Chondrocyte (in vitro differentiated cells): ENCODE results near the gene USP22. TPM values are rescaled to one million over a fixed set of nuclear protein-coding genes. Genes with fewer than 3 reads are reported as not detected.

Experiments
- DNase-seq: peaks from one replicate; pipeline ENCODE4 v3.0.0; 2021; ENCODE audit warnings: mixed read lengths, low spot score
- H3K27ac Mint-ChIP-seq: one replicate; pipeline ENCODE4 v1.8.0; 2021; ENCODE audit warnings: mild to moderate bottlenecking, moderate library complexity, mixed read lengths; ENCODE audit not compliant: unreplicated experiment
- H3K27me3 Mint-ChIP-seq: 2 replicates; pipeline ENCODE4 v1.8.0; 2021; ENCODE audit warnings: low read depth, mixed read lengths
- H3K36me3 Mint-ChIP-seq: 2 replicates; pipeline ENCODE4 v1.8.0; 2021; ENCODE audit warnings: low read depth, mixed read lengths
- H3K4me1 Mint-ChIP-seq: 2 replicates; pipeline ENCODE4 v1.8.0; 2021; ENCODE audit warnings: low read depth, mild to moderate bottlenecking, mixed read lengths
- H3K4me3 Mint-ChIP-seq: one replicate; pipeline ENCODE4 v1.8.0; 2021; ENCODE audit warnings: mild to moderate bottlenecking, moderate library complexity, mixed read lengths; ENCODE audit not compliant: unreplicated experiment
- H3K9me3 Mint-ChIP-seq: 2 replicates; pipeline ENCODE4 v1.8.0; 2021; ENCODE audit warnings: low read depth, mixed read lengths
- total RNA-seq: library from RNA; stranded (reverse); gene quantifications from 3 replicates; pipeline ENCODE4 v1.2.1, GENCODE V29; 2021
- TF ChIP-seq, protein P1 (sequence below): fragments of 200-600 bp; sonication (generic); IDR thresholded peaks from 2 replicates; pipeline ENCODE4 v1.5.0; 2021; ENCODE audit warnings: antibody characterized with exemption, mild to moderate bottlenecking, moderate library complexity

The USP22 gene
- total RNA-seq, 1 donor from 2014 or later = 248 TPM

DNA sequence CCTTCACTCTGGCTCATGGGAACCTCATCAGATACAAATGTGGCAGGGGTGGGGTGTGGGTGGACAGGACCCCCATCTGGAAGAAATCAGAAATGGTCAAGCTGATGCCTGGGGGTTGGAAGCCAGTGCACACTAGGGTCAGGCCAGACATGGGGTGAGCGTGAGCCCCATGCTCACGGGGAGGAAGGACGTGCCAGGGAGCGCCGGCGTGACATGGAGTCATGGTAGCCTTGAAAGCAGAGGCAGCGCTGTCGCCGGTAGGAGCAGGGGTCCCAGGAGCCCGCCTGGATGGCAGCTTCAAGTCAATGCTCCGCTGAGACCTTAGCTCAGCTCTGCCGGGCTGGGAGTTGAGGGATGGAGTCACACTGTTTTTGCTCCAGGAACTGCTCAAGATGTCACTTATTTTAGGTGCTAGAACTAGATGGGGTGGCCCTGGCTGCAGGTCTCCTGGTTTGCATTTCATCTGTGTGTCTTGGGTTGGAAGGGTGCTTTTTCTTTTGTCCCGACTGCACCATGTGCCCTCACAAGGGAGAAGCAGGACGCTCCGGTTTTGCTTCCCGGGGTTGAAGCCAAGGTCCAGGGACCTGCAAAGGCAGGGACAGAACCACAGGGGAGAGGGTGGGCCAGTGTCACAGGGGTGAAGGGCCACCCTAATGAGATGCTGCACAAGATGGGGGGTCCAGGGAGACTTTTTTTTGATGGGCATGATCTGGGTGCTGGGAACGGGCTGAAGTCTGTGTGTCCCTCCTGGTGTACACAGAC is 51.4 kb downstream of the USP22 start:
- Mint-ChIP-seq H3K27ac (no peak overlapping the region), H3K36me3 (peaks cover 8% of the 10 kb centered on the region), H3K9me3 (no peaks in the 10 kb centered on the region), H3K4me1 (peaks cover 35% of the 10 kb centered on the region), H3K4me3 (no peak overlapping the region), H3K27me3 (no peaks in the 10 kb centered on the region)
- no peak for DNase-seq
- TF ChIP-seq, protein P1, sequence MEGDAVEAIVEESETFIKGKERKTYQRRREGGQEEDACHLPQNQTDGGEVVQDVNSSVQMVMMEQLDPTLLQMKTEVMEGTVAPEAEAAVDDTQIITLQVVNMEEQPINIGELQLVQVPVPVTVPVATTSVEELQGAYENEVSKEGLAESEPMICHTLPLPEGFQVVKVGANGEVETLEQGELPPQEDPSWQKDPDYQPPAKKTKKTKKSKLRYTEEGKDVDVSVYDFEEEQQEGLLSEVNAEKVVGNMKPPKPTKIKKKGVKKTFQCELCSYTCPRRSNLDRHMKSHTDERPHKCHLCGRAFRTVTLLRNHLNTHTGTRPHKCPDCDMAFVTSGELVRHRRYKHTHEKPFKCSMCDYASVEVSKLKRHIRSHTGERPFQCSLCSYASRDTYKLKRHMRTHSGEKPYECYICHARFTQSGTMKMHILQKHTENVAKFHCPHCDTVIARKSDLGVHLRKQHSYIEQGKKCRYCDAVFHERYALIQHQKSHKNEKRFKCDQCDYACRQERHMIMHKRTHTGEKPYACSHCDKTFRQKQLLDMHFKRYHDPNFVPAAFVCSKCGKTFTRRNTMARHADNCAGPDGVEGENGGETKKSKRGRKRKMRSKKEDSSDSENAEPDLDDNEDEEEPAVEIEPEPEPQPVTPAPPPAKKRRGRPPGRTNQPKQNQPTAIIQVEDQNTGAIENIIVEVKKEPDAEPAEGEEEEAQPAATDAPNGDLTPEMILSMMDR = no peak

DNA sequence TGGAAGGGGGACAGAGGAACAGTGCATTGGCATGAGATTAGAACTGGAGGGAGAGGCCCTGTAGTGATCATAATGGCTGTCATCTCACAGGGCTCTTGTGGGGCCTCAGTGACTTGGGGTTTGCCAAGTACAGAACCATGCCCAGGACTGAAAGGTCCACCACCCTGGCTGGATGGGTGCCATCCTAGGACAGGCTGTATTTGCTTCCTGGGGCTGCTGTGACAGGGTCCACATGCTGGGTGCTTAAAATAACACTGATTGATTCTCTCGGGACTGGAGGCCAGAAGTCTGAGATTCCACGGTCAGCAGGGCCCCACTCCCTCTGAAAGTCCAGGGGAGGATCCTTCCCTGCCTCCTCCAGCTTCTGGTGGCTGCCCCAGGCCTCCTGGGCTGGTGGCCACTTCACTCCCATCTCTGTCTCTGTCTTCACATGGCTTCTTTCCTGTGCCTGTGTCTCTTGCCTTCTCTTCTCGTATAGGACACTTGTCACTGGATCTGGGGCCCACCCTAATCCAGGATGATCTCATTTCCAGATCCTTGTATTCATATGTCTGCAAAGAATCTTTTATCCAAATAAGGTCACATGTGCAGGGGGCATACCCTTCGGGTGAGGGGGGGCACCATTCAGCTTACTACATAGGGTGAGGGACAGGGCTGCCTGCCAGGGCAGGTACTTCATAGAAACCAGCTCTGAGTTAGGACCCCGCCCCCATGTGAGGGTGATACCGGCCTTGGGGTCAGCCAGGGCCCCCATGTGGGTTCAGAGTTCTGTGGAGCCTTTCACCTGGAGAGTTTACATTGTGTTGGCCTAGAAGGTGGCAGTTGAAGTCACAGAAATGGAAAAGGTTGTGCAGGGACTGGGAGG is 52.6 kb downstream of the USP22 start:
- H3K4me1 Mint-ChIP-seq = peaks cover 35% of the 10 kb centered on the region
- DNase-seq = no peak
- no peaks in the 10 kb centered on the region for H3K27me3 Mint-ChIP-seq
- H3K36me3 Mint-ChIP-seq = peaks cover 9% of the 10 kb centered on the region
- H3K9me3 Mint-ChIP-seq = no peaks in the 10 kb centered on the region
- no peak overlapping the region for H3K4me3 Mint-ChIP-seq
- H3K27ac Mint-ChIP-seq = no peak overlapping the region
- TF ChIP-seq, protein P1 = no peak

DNA sequence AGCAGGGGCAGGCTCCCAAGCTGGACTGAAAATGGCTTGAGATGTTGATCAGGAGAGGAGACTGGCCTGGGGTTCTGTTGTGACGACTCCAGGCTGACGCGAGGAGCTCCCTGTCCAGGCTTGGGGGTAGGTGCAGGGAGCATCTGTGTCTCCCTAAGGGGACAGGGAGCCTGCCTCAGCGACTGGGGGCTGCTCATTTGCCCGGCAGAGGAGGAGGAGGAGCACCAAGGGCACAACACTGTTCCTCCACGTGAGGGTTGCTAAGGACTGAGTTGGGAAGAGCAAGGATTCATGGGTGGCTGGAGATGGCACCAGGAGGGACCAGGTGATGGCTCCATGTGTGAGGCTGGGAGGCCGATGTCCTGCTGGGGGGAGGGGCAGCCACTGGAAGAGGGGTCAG is 53.3 kb downstream of the USP22 start:
- Mint-ChIP-seq H3K36me3 (peaks cover 9% of the 10 kb centered on the region), H3K27ac (peak overlapping the region; percentile 9), H3K4me3 (no peak overlapping the region), H3K9me3 (no peaks in the 10 kb centered on the region), H3K27me3 (no peaks in the 10 kb centered on the region), H3K4me1 (peaks cover 35% of the 10 kb centered on the region)
- TF ChIP-seq, protein P1 = no peak
- DNase-seq = no peak

DNA sequence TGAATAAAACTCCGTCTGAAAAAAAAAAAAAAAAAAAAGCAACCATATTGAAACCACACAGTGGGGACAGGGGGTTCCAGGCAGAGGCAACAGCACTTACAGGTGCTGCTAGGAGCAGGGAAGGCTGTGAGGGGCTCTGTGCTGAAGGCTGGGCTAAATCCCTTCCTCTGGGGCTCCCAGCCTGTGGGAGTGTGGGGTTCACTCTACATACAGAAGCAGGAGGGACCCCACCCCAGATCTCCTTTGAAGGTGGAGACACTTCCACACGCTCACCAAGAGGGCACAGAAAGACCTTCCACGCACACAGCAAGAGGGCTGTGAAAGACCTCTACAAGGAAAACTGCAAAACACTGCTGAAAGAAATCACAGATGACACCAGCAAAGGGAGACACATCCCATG is 53.9 kb downstream of the USP22 start:
- no peaks in the 10 kb centered on the region for H3K9me3 Mint-ChIP-seq
- peaks cover 9% of the 10 kb centered on the region for H3K36me3 Mint-ChIP-seq
- TF ChIP-seq, protein P1 = no peak
- H3K4me3 Mint-ChIP-seq = no peak overlapping the region
- no peak for DNase-seq
- no peak overlapping the region for H3K27ac Mint-ChIP-seq
- H3K4me1 Mint-ChIP-seq = peaks cover 35% of the 10 kb centered on the region
- no peaks in the 10 kb centered on the region for H3K27me3 Mint-ChIP-seq

DNA sequence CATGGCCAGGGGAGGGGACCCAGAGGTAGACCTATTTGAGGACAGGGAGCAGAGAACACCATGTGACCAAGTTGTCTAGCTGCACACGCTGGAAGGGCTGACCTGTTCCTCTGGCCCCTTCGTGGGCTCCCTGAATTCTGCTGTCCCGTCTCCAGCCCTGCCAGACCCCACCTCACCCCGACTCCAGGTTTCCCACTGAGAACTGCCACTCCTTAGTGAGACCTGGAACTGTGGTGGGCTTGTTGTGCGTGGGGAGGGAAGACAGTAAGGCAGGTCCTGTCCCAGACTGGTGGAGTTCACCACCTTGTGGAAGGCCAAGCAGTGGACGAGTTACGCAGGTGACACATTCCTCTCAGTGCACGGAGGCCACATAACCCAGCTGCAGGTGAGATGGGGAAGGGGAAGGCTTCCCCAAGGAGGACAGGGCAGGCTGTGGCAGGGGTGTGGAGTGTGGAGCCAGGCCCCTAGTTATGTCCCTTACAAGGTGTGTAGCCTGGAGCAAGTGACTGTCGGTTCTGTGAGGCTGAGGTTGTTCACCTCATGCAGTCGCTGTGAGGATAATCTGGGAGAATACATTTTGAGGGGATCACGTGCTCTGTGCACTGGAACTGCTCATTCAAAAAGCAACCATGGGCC is 54.7 kb downstream of the USP22 start:
- Mint-ChIP-seq H3K27ac (no peak overlapping the region), H3K27me3 (no peaks in the 10 kb centered on the region), H3K36me3 (peaks cover 9% of the 10 kb centered on the region), H3K4me3 (no peak overlapping the region), H3K4me1 (peaks cover 31% of the 10 kb centered on the region), H3K9me3 (no peaks in the 10 kb centered on the region)
- TF ChIP-seq, protein P1 = no peak
- no peak for DNase-seq
